GM12872 (cell line): Measurements from ENCODE around the gene SOX18.

Experiments
- TF ChIP-seq, protein P1 (sequence below): IDR thresholded peaks from 3 replicates; pipeline ENCODE4 v1.5.1; 2011; ENCODE audit warnings: low read depth, mild to moderate bottlenecking, low read length, moderate library complexity; ENCODE audit not compliant: insufficient read depth

SOX18 gene

DNA sequence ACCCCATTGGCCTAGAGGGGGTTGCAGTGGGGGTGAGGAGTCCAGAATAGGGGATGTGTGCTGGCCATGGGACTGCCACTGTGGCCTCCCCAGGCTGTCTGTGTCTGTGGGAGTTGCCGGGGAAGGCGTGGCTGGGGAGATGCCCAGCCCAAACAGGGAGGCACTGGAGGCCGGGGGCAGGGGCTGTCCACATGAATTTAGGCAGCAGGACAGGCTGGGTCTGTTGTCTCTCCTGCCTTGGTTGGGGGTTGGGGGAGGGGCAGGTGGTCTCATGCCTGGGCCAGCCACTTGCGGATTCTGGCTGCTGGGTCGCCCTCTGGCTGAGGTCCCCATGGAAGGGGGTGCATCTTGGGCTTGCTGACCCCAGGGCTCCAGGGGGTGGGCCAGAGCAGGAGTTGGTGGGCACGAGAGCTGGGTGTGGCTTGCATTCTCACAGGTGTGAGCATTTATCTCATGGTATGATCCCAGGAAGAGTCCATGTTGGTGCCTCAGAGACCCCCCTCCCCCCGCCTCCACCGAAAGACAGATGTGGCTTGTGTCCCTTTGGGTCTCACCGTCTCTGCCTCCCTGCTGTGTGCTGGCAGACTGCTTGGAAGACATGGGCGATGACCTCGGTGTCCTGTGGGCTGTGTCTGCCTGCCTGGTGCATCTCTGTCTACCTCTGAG, 4.0 kb downstream of the SOX18 start:
- TF ChIP-seq, protein P1, sequence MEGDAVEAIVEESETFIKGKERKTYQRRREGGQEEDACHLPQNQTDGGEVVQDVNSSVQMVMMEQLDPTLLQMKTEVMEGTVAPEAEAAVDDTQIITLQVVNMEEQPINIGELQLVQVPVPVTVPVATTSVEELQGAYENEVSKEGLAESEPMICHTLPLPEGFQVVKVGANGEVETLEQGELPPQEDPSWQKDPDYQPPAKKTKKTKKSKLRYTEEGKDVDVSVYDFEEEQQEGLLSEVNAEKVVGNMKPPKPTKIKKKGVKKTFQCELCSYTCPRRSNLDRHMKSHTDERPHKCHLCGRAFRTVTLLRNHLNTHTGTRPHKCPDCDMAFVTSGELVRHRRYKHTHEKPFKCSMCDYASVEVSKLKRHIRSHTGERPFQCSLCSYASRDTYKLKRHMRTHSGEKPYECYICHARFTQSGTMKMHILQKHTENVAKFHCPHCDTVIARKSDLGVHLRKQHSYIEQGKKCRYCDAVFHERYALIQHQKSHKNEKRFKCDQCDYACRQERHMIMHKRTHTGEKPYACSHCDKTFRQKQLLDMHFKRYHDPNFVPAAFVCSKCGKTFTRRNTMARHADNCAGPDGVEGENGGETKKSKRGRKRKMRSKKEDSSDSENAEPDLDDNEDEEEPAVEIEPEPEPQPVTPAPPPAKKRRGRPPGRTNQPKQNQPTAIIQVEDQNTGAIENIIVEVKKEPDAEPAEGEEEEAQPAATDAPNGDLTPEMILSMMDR, result no peak

DNA sequence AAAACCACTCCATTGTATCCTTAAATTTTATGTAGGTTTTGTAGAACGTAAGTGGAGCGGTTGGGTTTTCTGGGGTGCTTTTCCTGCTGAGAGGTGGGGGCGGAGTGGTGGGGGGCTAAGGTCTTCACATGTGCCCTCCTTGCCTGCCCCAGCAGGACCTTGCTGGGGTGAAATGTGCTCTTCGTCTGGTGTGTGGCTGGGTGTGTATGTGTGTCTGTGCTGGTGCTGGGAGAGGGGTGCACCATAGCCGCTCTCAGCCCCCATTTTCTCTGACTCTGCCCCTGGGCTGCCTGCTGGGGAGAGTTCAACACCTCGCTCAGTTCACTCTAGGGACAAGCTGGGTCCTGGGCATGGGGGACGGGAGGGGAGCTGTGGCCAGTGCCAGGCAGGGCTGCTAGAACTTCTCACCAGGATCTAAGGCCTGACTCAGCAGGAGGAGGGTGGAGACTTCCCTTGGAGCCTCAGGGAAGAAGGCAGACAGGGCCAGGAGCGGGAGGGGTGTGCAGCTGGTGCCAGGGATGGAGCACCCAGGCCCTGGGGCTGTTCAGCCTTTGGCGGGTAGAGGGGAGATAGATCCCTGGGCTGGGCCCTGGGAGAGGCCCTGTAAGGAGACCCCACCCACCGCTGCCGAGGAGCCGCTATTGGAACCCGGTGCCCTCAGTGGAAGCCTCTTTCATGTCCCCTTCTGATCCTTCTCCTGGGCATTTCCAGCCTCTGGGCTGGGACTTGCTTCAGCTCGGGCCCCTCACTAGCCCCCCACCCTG, 4.8 kb downstream of the SOX18 start:
- TF ChIP-seq, protein P1, result no peak

DNA sequence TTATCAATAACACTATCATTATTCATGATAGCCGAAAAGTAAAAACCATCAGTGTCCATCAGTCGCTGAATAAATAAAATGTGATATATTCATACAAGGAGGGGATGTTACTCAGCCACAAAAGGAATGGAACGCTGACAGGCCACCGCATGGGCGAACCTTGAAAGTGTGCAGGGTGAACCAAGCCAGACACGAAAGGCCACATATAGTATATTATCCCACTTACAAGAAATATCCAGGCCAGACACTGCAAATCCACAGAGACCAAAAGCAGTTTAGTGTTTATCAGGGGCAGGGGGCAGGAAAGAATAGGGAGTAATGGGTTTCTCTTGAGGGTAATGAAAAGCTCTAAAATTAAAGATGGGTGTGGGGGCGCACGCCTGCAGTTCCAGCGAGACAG, 5.7 kb downstream of the SOX18 start:
- TF ChIP-seq, protein P1, result no peak

DNA sequence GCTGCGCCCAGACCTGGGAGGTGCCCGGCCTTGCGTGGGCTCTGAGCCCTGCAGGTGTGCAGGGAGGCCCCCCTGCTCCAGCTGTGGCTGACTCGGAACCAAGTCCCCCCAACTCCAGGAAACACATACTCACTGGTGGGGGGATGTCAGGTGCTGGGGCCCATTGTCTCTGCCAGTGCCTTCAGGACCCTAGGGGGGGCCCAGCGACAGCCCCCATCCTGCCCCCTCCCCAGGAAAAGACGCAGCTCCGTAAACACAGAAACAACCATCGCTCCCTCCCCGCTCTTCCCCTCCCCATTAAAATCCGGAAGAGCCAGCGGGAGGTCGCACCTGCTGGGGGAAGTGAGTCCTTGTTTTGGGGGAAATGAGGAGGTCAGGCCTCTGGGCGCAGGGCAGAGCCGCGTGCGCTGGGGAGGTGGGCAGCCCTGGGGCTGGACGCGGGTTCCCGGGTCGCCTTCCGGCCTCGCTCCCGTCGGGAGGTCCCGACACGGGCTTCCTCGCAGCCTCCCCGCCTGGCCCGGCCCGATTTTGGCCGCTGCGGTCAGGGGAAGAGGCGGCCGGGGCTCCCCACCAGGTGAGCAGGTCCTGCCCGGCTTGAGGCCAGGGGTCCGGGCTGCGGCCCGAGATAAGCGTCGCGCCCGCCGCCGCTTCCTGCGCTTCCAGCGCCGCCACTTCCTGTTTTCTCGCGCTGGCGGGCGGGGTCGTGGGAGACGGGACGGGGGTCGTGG, 7.2 kb downstream of the SOX18 start:
- TF ChIP-seq, protein P1, result no peak

DNA sequence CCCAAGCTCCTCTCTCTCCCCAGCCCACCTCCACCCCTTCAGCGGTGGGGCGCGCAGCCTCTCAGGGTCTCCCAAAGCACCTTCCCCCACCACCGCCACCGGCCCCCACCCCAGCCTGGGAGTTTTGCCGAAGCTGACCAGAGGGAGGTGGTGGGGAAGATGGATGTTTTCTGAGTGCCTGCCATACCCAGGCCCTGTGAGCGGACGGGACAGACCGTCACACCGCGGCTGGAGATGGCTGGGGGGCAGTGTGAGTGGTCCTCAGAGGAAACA, 7.7 kb downstream of the SOX18 start:
- TF ChIP-seq, protein P1, result no peak

DNA sequence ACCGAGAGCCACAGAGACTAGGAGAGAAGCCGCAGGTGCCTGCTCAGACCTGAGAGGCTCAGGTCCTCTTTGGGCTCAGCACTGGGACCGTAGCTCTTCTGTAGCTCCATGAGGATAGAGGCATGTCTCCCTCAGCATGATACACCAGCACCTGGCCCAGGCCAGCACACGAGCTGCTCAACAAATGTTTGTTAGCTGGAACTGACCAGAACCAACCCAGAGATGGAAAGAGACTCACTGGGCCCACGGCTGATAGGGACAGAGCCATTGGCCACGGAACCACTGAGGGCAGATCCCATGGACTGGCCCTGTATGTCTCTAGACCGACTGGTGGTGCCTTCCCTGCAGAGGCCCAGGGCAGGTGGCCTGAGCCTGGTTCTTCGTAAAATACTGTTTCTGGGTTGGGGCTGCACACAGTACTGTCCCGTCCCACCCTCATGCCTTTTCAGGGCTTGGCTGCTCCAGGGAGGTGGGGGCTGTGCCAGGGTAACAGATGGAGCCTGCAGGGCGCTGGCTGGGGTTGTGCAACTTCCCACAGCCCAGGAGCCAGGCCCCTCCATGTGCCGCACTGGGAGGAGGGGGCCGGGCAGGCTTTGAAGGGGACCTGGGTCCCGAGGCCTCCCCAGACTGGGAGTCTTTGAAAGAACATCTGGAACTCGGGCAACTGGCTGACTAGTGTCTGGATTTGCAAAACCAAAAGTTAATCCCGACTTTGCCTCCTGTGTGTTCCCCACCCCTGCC, 8.2 kb downstream of the SOX18 start:
- TF ChIP-seq, protein P1, result no peak
